Mesenchymal stem cell (in vitro differentiated cells and primary cell): ENCODE measurements around the gene DNTTIP2.

Experiments
- DNase-seq: peaks from one replicate; pipeline ENCODE4 v3.0.0-alpha.2; 2013
- H2AFZ ChIP-seq: one replicate; pipeline ENCODE4 v1.6.1; 2013; ENCODE audit warnings: low read depth, mild to moderate bottlenecking, control low read depth, inconsistent platforms, low read length, moderate library complexity
- H2AK5ac ChIP-seq: 2 replicates; pipeline ENCODE4 v1.6.1; 2013; ENCODE audit warnings: low read length, moderate library complexity, mild to moderate bottlenecking, inconsistent platforms; ENCODE audit not compliant: severe bottlenecking
- H2BK120ac ChIP-seq: one replicate; pipeline ENCODE4 v1.6.1; 2013; ENCODE audit warnings: low read depth, mild to moderate bottlenecking, inconsistent platforms, low read length, moderate library complexity
- H2BK12ac ChIP-seq, 2 experiments: one replicate each; pipeline ENCODE4 v1.6.1; 2013; ENCODE audit warnings: inconsistent platforms in 2 of 2, low read length in 2 of 2, mild to moderate bottlenecking in 2 of 2, moderate library complexity in 2 of 2, control low read depth in 1 of 2
- H2BK15ac ChIP-seq: one replicate; pipeline ENCODE4 v1.6.1; 2013; ENCODE audit warnings: mild to moderate bottlenecking, low read depth, inconsistent platforms; ENCODE audit not compliant: poor library complexity, severe bottlenecking
- H2BK5ac ChIP-seq: 2 replicates; pipeline ENCODE4 v1.6.1; 2013; ENCODE audit warnings: low read depth, mild to moderate bottlenecking, low read length, control low read depth, inconsistent platforms; ENCODE audit not compliant: poor library complexity, severe bottlenecking
- H3K14ac ChIP-seq, 2 experiments: one replicate each; pipeline ENCODE4 v1.6.1; 2013; ENCODE audit warnings: inconsistent platforms in 2 of 2, low read length in 2 of 2, control low read depth in 1 of 2, mild to moderate bottlenecking in 1 of 2, moderate library complexity in 1 of 2
- H3K18ac ChIP-seq, 2 experiments: one replicate each; pipeline ENCODE4 v1.6.1; 2013; ENCODE audit warnings: inconsistent platforms in 2 of 2, low read length in 2 of 2, control low read depth in 1 of 2, low read depth in 1 of 2, mild to moderate bottlenecking in 1 of 2
- H3K23ac ChIP-seq, 2 experiments: one replicate each; pipeline ENCODE4 v1.6.1; 2013; ENCODE audit warnings: inconsistent platforms in 2 of 2, low read length in 2 of 2, mild to moderate bottlenecking in 2 of 2, moderate library complexity in 2 of 2, control low read depth in 1 of 2
- H3K27ac ChIP-seq: 2 replicates; pipeline ENCODE4 v1.5.1; 2013; ENCODE audit warnings: mild to moderate bottlenecking, moderate library complexity, low read length, control low read depth, inconsistent platforms; ENCODE audit not compliant: poor library complexity, severe bottlenecking
- H3K27me3 ChIP-seq, 2 experiments: 2 replicates each; pipeline versions ENCODE4 v1.6.1 to v1.7.0; 2013; ENCODE audit warnings: low read length in 2 of 2, mild to moderate bottlenecking in 2 of 2, moderate library complexity in 2 of 2, control low read depth in 1 of 2, inconsistent platforms in 1 of 2; ENCODE audit not compliant: control insufficient read depth in 1 of 2, insufficient read depth in 1 of 2
- H3K36me3 ChIP-seq, 2 experiments: 2 replicates each; pipeline versions ENCODE4 v1.6.1 to v1.7.0; 2013; ENCODE audit warnings: low read length in 2 of 2, control low read depth in 1 of 2, inconsistent platforms in 1 of 2, low read depth in 1 of 2, mild to moderate bottlenecking in 1 of 2; ENCODE audit not compliant: insufficient read depth in 2 of 2, control insufficient read depth in 1 of 2
- H3K4ac ChIP-seq, 2 experiments: one replicate each; pipeline ENCODE4 v1.6.1; 2013; ENCODE audit warnings: inconsistent platforms in 2 of 2, low read length in 2 of 2, mild to moderate bottlenecking in 2 of 2, moderate library complexity in 2 of 2, control low read depth in 1 of 2, low read depth in 1 of 2
- H3K4me1 ChIP-seq: 2 replicates; pipeline ENCODE4 v1.6.1; 2013; ENCODE audit warnings: low read depth, low read length, control low read depth; ENCODE audit not compliant: control insufficient read depth, insufficient read depth
- H3K4me2 ChIP-seq: 2 replicates; pipeline ENCODE4 v1.6.1; 2013; ENCODE audit warnings: low read length, mild to moderate bottlenecking, inconsistent platforms; ENCODE audit not compliant: poor library complexity, severe bottlenecking
- H3K4me3 ChIP-seq, 2 experiments: 2 replicates each; pipeline versions ENCODE4 v1.5.1 to v1.7.0; 2013; ENCODE audit warnings: low read length in 2 of 2, mild to moderate bottlenecking in 2 of 2, control low read depth in 1 of 2, low read depth in 1 of 2; ENCODE audit not compliant: insufficient read depth in 1 of 2
- H3K79me1 ChIP-seq: replicated peaks from 2 replicates; pipeline ENCODE4 v1.6.1; 2013; ENCODE audit warnings: mild to moderate bottlenecking, control low read depth, low read length, inconsistent platforms; ENCODE audit not compliant: poor library complexity, severe bottlenecking
- H3K9ac ChIP-seq: 2 replicates; pipeline ENCODE4 v1.7.0; 2013; ENCODE audit warnings: mild to moderate bottlenecking, low read length, moderate library complexity
- H3K9me3 ChIP-seq: 2 replicates; pipeline ENCODE4 v1.7.0; 2013; ENCODE audit warnings: mild to moderate bottlenecking, low read length; ENCODE audit not compliant: control insufficient read depth
- H4K8ac ChIP-seq: one replicate; pipeline ENCODE4 v1.6.1; 2013; ENCODE audit warnings: inconsistent platforms, mild to moderate bottlenecking, low read length, moderate library complexity
- H4K91ac ChIP-seq: one replicate; pipeline ENCODE4 v1.6.1; 2013; ENCODE audit warnings: mild to moderate bottlenecking, low read length, inconsistent platforms
- WGBS: methylation state at CpG from one replicate; pipeline ENCODE4 v1.1.7; 2013; ENCODE audit warnings: mixed read lengths; 5-methylcytosine and 5-hydroxymethylcytosine counted together

The DNTTIP2 gene

DNA sequence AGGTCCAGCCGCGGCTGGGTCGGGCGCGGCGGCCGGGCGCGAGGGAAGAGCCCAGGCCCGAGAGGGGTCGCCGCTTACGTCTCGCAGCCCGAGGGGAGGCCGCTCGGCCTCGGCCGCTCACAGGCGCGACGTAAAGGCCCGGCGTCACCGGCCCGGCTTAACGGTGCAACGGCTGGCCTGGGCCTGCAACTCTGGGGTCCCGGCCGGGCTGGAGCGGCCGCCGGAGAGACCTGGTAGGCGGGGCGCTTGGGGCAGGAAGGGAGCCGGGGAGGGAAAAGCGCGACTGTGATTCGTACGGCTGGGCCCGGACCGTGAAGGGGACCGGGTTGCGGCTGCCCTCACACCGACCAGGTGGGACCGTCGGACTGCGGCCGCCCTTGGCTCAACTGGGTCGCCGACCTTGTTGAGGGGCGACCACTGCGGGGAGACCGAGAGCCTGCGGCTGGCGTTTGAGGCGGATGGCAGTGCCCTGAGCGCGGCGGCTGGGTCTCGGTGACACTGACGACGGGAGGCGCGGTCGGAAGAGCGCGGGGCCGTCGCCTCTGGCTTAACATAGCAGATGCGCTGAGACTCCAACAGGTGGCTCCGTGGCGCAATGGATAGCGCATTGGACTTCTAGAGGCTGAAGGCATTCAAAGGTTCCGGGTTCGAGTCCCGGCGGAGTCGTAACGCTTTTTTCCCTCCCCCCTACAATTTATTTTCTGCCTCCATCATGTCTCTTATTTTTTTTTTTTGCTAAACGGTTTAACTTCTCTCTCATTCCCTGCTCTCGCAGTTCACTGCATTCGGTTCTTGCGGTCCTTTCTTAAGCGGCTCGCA is 31.8 kb downstream of the DNTTIP2 start:
- Histone ChIP-seq H3K4ac (peak overlapping the region; percentile 46 to 85), H2BK120ac (no peak overlapping the region), H3K27ac (peak overlapping the region; percentile 82), H3K4me2 (peak overlapping the region; percentile 78), H3K79me1 (no peaks in the 10 kb centered on the region), H3K9ac (peak overlapping the region; percentile 90), H3K36me3 (no peaks in the 10 kb centered on the region), H3K18ac (peak overlapping the region; percentile 67 to 83), H2BK15ac (peak overlapping the region; percentile 93), H4K91ac (peak overlapping the region; percentile 93), H2AFZ (peak overlapping the region; percentile 90), H2BK5ac (peak overlapping the region; percentile 53), H2AK5ac (no peak overlapping the region), H3K14ac (peak overlapping the region in 1 of 2 experiments; percentile 91), H3K4me1 (peaks cover 6% of the 10 kb centered on the region), H3K9me3 (no peaks in the 10 kb centered on the region), H3K23ac (peak overlapping the region in 1 of 2 experiments; percentile 16), H4K8ac (peak overlapping the region; percentile 78), H2BK12ac (peak overlapping the region in 1 of 2 experiments; percentile 50), H3K4me3 (peak overlapping the region; percentile 91 to 95), H3K27me3 (no peaks in the 10 kb centered on the region)
- WGBS: under 1% methylated on average over 58 of the region's 86 CpGs
- peak; percentile 94 for DNase-seq

DNA sequence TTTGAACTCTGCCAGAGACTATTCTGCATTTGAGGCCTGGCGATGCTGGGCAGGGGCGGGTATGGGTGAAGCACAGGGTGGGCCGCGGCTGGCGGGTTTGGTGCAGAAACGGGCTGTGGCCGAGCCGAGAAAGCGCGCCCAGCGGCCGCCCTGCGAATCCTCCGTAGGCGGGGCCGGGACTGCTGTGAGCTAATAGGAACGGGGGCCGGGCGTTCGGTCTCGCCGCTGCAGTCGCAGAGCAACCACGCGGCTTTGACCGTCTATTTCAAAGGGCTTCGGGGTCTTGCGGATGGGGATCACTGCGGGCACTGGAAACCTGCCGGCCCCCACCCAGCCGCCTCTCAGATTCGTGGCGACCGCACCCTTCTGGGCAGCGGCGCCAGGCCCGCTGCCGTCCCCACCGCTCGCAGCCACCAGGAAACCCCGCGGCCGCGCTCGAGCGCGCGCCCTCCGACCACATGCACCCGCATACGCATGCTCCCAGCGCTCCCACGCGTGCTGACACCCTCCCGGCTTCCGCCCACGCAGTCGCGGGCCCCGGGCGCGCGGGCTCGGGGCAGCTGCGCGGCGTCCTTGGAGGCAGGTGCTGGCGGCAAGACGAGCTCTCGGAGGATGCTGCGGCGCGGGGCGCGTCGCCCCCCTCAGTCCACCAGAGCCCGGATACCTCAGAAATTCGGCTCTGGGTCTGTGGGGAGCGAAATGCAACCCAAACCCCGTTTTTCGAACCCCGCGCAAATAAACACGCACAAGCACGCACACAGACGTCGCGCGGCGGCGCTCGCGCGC is 32.6 kb downstream of the DNTTIP2 start:
- no peak for DNase-seq
- H3K18ac ChIP-seq: peak overlapping the region; percentile 67 to 81
- no peaks in the 10 kb centered on the region for H3K9me3 ChIP-seq
- peak overlapping the region in 1 of 2 experiments; percentile 53 for H3K14ac ChIP-seq
- H3K27ac ChIP-seq: peak overlapping the region; percentile 98
- peak overlapping the region; percentile 93 for H2BK15ac ChIP-seq
- peaks cover 6% of the 10 kb centered on the region for H3K4me1 ChIP-seq
- H4K8ac ChIP-seq: peak overlapping the region; percentile 75
- peak overlapping the region; percentile 91 for H4K91ac ChIP-seq
- peak overlapping the region; percentile 55 for H2BK120ac ChIP-seq
- H3K27me3 ChIP-seq: no peaks in the 10 kb centered on the region
- no peaks in the 10 kb centered on the region for H3K79me1 ChIP-seq
- peak overlapping the region; percentile 57 to 79 for H2BK12ac ChIP-seq
- 0% methylated on average over 60 of the region's 94 CpGs for WGBS
- peak overlapping the region; percentile 90 for H3K9ac ChIP-seq
- peak overlapping the region; percentile 52 for H2AFZ ChIP-seq
- H3K4me2 ChIP-seq: peak overlapping the region; percentile 78
- peaks cover 0 to 4% of the 10 kb centered on the region in 2 experiments for H3K36me3 ChIP-seq
- peak overlapping the region; percentile 28 to 91 for H3K4ac ChIP-seq
- peak overlapping the region; percentile 62 for H2AK5ac ChIP-seq
- H3K4me3 ChIP-seq: peak overlapping the region; percentile 91 to 95
- peak overlapping the region; percentile 57 for H2BK5ac ChIP-seq
- peak overlapping the region in 1 of 2 experiments; percentile 70 for H3K23ac ChIP-seq

DNA sequence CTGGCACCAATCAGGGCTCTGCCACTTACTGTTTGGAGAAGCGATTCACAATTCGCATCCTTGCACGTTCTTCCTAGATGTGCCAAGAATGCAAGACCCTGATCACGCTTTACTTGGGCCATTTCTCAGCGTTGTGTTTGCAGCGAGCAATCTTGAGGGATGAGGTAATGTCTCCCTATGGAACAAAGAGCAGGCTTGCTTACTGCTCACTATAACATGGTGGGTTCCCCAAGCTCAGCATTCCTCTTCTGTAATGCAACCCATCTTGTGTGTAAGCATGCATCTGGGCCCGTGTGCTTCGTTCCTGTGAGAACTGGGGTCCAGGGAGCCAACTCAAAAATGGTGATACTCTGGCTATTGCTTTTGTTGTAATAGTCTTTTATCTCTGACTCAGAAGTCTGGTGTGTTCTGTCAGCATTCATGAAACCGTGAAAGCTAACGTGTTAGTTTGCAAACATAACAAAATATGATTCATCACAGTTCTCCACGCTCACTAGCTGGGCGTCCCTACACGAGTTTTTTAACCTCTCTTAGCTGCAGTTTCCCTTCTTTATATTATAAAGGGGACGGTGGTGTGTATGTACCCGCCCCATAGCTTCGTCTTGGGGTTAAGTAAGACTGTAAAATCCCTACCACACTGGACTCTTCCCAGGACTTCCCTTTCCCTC is 33.3 kb downstream of the DNTTIP2 start:
- Histone ChIP-seq H4K91ac (peak overlapping the region; percentile 70), H3K27ac (peak overlapping the region; percentile 98), H3K36me3 (peaks cover 0 to 4% of the 10 kb centered on the region in 2 experiments), H2BK12ac (peak overlapping the region; percentile 57 to 79), H3K18ac (peak overlapping the region; percentile 67 to 83), H3K9me3 (no peaks in the 10 kb centered on the region), H3K27me3 (no peaks in the 10 kb centered on the region), H2AK5ac (peak overlapping the region; percentile 62), H2BK120ac (no peak overlapping the region), H2AFZ (peak overlapping the region; percentile 52), H3K14ac (no peak overlapping the region), H3K4me3 (peak overlapping the region; percentile 91 to 95), H2BK15ac (no peak overlapping the region), H2BK5ac (peak overlapping the region; percentile 57), H3K9ac (peak overlapping the region; percentile 90), H3K4me1 (peaks cover 6% of the 10 kb centered on the region), H3K4ac (peak overlapping the region in 1 of 2 experiments; percentile 91), H4K8ac (no peak overlapping the region), H3K79me1 (no peaks in the 10 kb centered on the region), H3K23ac (no peak overlapping the region), H3K4me2 (peak overlapping the region; percentile 78)
- WGBS: 4% methylated on average over 11 of the region's 16 CpGs
- DNase-seq: peak; percentile 95
